Measurements from ENCODE around the gene CRMP1.
"Not testable (repeated sequence)": the region's sequence is repeated elsewhere in the genome, so short reads cannot be mapped to it uniquely, and the experiment has no call there.

The CRMP1 gene

DNA sequence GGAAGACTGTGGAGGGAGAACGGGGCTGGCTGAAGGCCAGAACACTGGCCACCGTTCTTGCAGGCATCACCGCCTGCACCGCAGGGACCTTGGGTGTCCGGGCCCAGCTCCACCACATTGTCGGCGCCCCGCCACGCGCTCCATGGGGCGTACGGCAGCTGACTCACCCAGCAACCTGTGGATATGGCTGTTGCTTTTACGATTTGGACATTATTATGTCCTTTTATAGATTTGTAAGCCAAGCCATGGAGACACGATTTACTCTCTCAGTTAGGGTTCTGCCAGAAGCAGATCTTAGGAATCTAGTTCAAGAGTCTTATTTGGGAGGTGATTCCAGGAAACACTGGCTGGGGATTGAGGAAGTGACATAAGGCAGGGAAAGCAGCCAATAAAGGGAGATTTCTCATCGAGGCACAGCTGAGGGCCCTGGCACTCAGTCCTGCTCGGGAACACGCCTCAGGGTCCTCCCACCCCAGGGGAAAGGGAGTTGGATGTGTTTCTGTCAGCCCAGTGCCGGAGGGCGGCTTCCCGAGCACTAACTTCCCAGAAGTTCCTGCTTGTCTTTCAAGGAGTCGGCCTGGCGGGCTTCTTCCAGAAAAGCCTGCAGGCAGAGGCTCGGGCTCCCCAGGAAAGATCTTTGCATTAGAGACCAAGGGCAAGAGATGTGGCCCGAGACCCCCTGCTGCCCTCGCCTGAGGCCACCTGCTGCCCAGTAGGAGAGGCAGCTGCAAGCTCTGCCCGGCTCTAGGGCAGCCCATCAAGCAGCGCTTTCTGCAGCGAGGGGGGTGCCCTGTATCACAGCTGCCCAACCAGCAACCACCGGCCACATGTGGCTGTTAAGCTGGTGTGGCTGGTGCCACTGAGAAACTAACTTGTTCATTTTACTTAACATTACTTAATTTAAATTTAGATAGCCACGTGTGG, 52.9 kb downstream of the CRMP1 start:
- ChIA-PET POLR2A (no interaction called here), CTCF (interaction anchor here (1.1 kb wide), 1 partner anchor 19 kb away, joined by 3 read pairs; no protein-coding TSS in a partner anchor)
- no peak for TF ChIP-seq FOXK2 (IDR thresholded peaks at IDR 0.05)
- no peak for TF ChIP-seq SP1 (IDR thresholded peaks at IDR 0.05)
- TF ChIP-seq HDGF (IDR thresholded peaks at IDR 0.05; ENCODE audit: borderline replicate concordance) = no peak
- no peak for TF ChIP-seq ARNT (IDR thresholded peaks at IDR 0.05)
- TF ChIP-seq ZNF384 (IDR thresholded peaks at IDR 0.05) = no peak
- no peak for DNase-seq (ENCODE audit: extremely low spot score)

DNA sequence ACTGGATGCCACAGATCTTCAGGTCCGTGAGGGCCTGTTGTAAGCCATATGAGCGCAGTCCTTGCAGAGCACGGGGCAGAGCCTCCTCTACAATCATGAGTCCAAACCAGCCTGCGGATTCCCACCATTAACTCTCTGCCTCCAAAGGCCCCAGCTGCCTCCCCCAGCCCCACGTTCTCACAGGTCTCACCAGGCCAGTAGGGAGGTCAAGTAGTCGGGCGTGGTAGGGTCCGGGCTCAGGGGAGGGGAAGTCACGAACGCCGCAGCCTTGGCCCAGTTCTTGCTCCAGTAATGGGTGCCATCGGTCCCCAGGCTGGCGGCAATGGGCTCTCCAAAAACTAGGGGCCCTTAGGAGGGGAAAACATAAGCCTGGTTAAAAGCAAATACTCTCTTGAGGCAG, 53.6 kb downstream of the CRMP1 start:
- no peak for DNase-seq (ENCODE audit: extremely low spot score)
- ChIA-PET CTCF (no interaction called here), POLR2A (no interaction called here)
- no peak for TF ChIP-seq TARDBP (IDR thresholded peaks at IDR 0.05)
- no peak for TF ChIP-seq FOXK2 (IDR thresholded peaks at IDR 0.05)
- no peak for TF ChIP-seq L3MBTL2 (conservative IDR thresholded peaks at IDR 0.05)
- TF ChIP-seq CTBP1 (IDR thresholded peaks at IDR 0.05; ENCODE audit: borderline replicate concordance) = no peak

DNA sequence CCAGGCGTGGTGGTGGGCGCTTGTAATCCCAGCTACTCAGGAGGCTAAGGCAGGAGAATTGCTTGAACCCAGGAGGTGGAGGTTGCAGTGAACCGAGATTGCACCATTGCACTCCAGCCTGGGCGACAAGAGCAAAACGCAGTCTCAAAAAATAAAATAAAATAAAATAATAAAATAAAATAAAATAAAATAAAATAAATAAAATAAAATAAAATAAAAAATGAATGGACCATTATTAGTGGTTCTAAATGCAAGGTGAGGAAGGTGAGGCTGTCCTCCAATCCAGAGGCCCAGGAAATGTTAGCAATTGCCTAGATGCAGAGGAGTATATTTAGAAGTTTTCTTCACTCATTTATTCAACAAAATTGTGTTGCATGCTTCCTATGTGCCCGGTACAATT, 55.4 kb downstream of the CRMP1 start:
- CTCF ChIA-PET; DNase-seq (ENCODE audit: extremely low spot score); POLR2A ChIA-PET: not testable (repeated sequence)

DNA sequence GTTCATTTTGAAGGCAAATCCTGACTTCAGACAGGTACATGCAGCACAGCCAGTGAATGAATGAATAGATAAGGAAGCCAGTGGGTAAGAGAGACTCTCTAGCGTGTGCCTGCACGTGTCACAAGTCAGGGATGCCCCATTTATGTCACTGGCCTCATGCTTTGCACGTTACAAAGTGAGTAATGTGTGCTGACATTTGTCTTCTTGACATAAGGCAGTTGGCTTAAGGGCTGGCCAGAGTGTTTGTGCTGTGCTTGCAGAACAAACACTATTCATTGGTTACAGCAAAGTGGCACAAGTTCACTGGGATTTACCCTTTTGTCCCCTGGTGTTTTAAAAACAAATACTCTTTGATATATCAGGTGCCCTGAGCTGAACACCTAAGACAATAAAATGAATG, 55.9 kb downstream of the CRMP1 start:
- ChIA-PET CTCF (no interaction called here), POLR2A (no interaction called here)
- TF ChIP-seq L3MBTL2 (conservative IDR thresholded peaks at IDR 0.05) = no peak
- TF ChIP-seq NFRKB (IDR thresholded peaks at IDR 0.05) = no peak
- no peak for TF ChIP-seq ARNT (IDR thresholded peaks at IDR 0.05)
- TF ChIP-seq, protein P1, sequence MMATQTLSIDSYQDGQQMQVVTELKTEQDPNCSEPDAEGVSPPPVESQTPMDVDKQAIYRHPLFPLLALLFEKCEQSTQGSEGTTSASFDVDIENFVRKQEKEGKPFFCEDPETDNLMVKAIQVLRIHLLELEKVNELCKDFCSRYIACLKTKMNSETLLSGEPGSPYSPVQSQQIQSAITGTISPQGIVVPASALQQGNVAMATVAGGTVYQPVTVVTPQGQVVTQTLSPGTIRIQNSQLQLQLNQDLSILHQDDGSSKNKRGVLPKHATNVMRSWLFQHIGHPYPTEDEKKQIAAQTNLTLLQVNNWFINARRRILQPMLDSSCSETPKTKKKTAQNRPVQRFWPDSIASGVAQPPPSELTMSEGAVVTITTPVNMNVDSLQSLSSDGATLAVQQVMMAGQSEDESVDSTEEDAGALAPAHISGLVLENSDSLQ (IDR thresholded peaks at IDR 0.05) = no peak
- TF ChIP-seq SP1 (IDR thresholded peaks at IDR 0.05) = no peak
- no peak for TF ChIP-seq FOXK2 (IDR thresholded peaks at IDR 0.05)
- TF ChIP-seq TARDBP (IDR thresholded peaks at IDR 0.05) = no peak
- TF ChIP-seq HDGF (IDR thresholded peaks at IDR 0.05; ENCODE audit: borderline replicate concordance) = no peak
- TF ChIP-seq FOXM1 (IDR thresholded peaks at IDR 0.05; ENCODE audit: borderline replicate concordance) = no peak
- no peak for TF ChIP-seq LEF1 (IDR thresholded peaks at IDR 0.05; ENCODE audit: borderline replicate concordance)
- TF ChIP-seq ELF4 (IDR thresholded peaks at IDR 0.05) = no peak
- no peak for TF ChIP-seq BHLHE40 (IDR thresholded peaks at IDR 0.05; ENCODE audit: borderline replicate concordance)
- no peak for DNase-seq (ENCODE audit: extremely low spot score)

DNA sequence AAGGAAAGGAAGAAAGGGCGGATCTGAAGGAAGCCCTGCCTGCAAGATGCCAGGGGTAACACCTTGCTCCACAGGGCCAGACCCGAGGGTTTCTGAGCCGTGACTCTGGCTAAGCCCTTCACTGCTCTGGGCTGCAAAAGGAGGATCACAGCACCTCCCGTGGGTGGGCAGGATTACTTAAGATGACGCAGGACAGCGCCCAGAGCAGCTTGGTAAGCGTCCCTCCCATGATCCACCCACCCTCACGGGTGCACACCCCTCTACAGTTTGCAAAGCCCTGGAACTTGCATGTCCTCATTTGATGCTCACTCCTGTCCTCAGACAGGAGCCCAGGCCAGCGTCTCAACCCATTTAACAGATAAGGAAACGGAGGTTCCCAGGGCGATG, 64.9 kb downstream of the CRMP1 start:
- ChIA-PET POLR2A (no interaction called here), CTCF (no interaction called here)
- no peak for DNase-seq (ENCODE audit: extremely low spot score)
- no peak for TF ChIP-seq NFRKB (IDR thresholded peaks at IDR 0.05)
- no peak for TF ChIP-seq TARDBP (IDR thresholded peaks at IDR 0.05)
- TF ChIP-seq FOXM1 (IDR thresholded peaks at IDR 0.05; ENCODE audit: borderline replicate concordance) = no peak
- no peak for TF ChIP-seq SP1 (IDR thresholded peaks at IDR 0.05)
- no peak for TF ChIP-seq BHLHE40 (IDR thresholded peaks at IDR 0.05; ENCODE audit: borderline replicate concordance)
- TF ChIP-seq FOXA1 (IDR thresholded peaks at IDR 0.05) = no peak
- TF ChIP-seq LEF1 (IDR thresholded peaks at IDR 0.05; ENCODE audit: borderline replicate concordance) = no peak
- no peak for TF ChIP-seq HDGF (IDR thresholded peaks at IDR 0.05; ENCODE audit: borderline replicate concordance)
- TF ChIP-seq ARNT (IDR thresholded peaks at IDR 0.05) = no peak
- no peak for TF ChIP-seq ZNF384 (IDR thresholded peaks at IDR 0.05)
- TF ChIP-seq SUZ12 (IDR thresholded peaks at IDR 0.05) = no peak
- TF ChIP-seq, protein P1 (IDR thresholded peaks at IDR 0.05) = no peak
- no peak for TF ChIP-seq ELF4 (IDR thresholded peaks at IDR 0.05)
- TF ChIP-seq L3MBTL2 (conservative IDR thresholded peaks at IDR 0.05) = no peak
- no peak for TF ChIP-seq CTBP1 (IDR thresholded peaks at IDR 0.05; ENCODE audit: borderline replicate concordance)
- TF ChIP-seq FOXK2 (IDR thresholded peaks at IDR 0.05) = no peak

DNA sequence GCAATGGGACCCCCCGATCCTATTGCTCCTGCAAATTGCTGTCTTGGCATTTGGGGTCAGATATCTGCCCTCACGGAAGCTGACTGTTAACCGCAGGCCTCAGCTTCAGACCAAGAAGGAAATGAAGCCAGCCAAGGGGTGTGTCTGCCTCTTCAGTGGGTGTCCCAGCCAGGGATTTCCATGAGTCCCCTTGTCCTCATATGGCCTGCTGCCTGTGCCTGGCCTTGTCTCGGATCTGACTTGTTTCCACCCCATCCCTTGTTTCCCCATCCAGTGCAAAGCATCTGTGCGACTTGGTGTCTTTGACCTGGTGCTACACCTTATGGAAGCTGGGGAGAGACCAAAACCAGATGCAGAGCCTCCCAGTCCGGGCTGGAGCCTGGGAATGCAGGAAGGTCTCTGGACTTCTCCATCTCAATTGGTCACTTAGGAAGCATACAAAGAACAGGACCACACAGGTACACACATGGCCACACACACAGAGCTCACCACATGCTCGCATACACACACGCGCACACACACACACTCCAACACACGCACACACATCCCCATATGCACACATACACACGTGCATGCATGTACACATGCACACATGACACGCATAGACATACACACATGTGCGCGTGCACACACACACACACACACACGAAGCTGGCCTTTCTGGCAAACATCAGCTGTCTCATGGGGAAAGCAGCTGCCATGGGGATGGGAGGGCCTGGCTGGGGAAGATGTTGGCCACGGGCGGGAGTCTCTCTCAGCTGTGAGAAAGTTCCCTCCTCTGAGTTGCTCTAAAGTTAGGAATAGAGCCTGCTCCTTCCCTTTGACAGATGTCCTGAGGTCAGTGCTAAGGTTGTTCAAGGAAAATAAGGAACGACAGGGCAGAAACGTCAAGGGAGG, 65.5 kb downstream of the CRMP1 start:
- ChIA-PET POLR2A (no interaction called here), CTCF (no interaction called here)
- DNase-seq (ENCODE audit: extremely low spot score) = no peak
- TF ChIP-seq, protein P1 (IDR thresholded peaks at IDR 0.05) = no peak
- TF ChIP-seq FOXK2 (IDR thresholded peaks at IDR 0.05) (no peak), FOXA1 (IDR thresholded peaks at IDR 0.05) (no peak), ELF4 (IDR thresholded peaks at IDR 0.05) (no peak), TARDBP (IDR thresholded peaks at IDR 0.05) (no peak), SP1 (IDR thresholded peaks at IDR 0.05) (no peak), SUZ12 (IDR thresholded peaks at IDR 0.05) (no peak), ARNT (IDR thresholded peaks at IDR 0.05) (no peak), ZNF384 (IDR thresholded peaks at IDR 0.05) (no peak), HDGF (IDR thresholded peaks at IDR 0.05; ENCODE audit: borderline replicate concordance) (no peak), FOXM1 (IDR thresholded peaks at IDR 0.05; ENCODE audit: borderline replicate concordance) (no peak), CTBP1 (IDR thresholded peaks at IDR 0.05; ENCODE audit: borderline replicate concordance) (no peak), LEF1 (IDR thresholded peaks at IDR 0.05; ENCODE audit: borderline replicate concordance) (no peak), BHLHE40 (IDR thresholded peaks at IDR 0.05; ENCODE audit: borderline replicate concordance) (no peak), L3MBTL2 (conservative IDR thresholded peaks at IDR 0.05) (no peak), NFRKB (IDR thresholded peaks at IDR 0.05) (no peak)

Data from HEK293T (cell line).